Measurements from ENCODE around the gene NXPH2.

The NXPH2 gene

GRCh38 chr2:138630164-138630563 is 150.0 kb downstream of the NXPH2 start:
- DNase-seq (no peak), ATAC-seq (replicated peaks) (no peak)
- H3K4me1 Mint-ChIP-seq (ENCODE audit: low read depth in 2 of 2), result no peaks in the 10 kb centered on the region
- H3K27ac Mint-ChIP-seq, result no peak overlapping the region
- H3K4me3 Mint-ChIP-seq, result no peak overlapping the region
- H3K36me3 Mint-ChIP-seq (ENCODE audit: insufficient read depth), result no peaks in the 10 kb centered on the region
- H3K27me3 Mint-ChIP-seq, result peaks cover 23 to 24% of the 10 kb centered on the region in 2 donors
- H3K9me3 Mint-ChIP-seq, result no peaks in the 10 kb centered on the region

- no peaks in the 10 kb centered on the region for H3K4me1 Mint-ChIP-seq (ENCODE audit: low read depth in 2 of 2)
- ATAC-seq (replicated peaks) (no peak), DNase-seq (no peak)
- no peak overlapping the region for H3K27ac Mint-ChIP-seq
- peaks cover 0 to 2% of the 10 kb centered on the region in 2 donors for H3K9me3 Mint-ChIP-seq
- H3K4me3 Mint-ChIP-seq, result no peak overlapping the region
- H3K27me3 Mint-ChIP-seq, result peaks cover 24 to 46% of the 10 kb centered on the region in 2 donors
- H3K36me3 Mint-ChIP-seq (ENCODE audit: insufficient read depth), result no peaks in the 10 kb centered on the region
Observed at GRCh38 chr2:138626148-138626547, 154.0 kb downstream of the NXPH2 start.

GRCh38 chr2:138622613-138623012 is 157.6 kb downstream of the NXPH2 start:
- Mint-ChIP-seq H3K36me3 (ENCODE audit: insufficient read depth) (no peaks in the 10 kb centered on the region), H3K4me3 (no peak overlapping the region), H3K27ac (no peak overlapping the region), H3K9me3 (peaks cover 0 to 2% of the 10 kb centered on the region in 2 donors), H3K4me1 (ENCODE audit: low read depth in 2 of 2) (no peaks in the 10 kb centered on the region), H3K27me3 (peaks cover 22 to 53% of the 10 kb centered on the region in 2 donors)
- ATAC-seq (replicated peaks) (no peak), DNase-seq (no peak)

- no peak overlapping the region for H3K4me3 Mint-ChIP-seq
- H3K27me3 Mint-ChIP-seq, result peaks cover 19 to 45% of the 10 kb centered on the region in 2 donors
- H3K9me3 Mint-ChIP-seq, result peaks cover 0 to 2% of the 10 kb centered on the region in 2 donors
- H3K36me3 Mint-ChIP-seq (ENCODE audit: insufficient read depth), result no peaks in the 10 kb centered on the region
- DNase-seq, result no peak
- H3K4me1 Mint-ChIP-seq (ENCODE audit: low read depth in 2 of 2), result no peaks in the 10 kb centered on the region
- H3K27ac Mint-ChIP-seq, result no peak overlapping the region
- no peak for ATAC-seq (replicated peaks)
Observed at GRCh38 chr2:138621139-138621538, 159.1 kb downstream of the NXPH2 start.

GRCh38 chr2:138620431-138620830 is 159.8 kb downstream of the NXPH2 start:
- H3K4me3 Mint-ChIP-seq, result no peak overlapping the region
- DNase-seq (no peak), ATAC-seq (replicated peaks) (no peak)
- peaks cover 0 to 2% of the 10 kb centered on the region in 2 donors for H3K9me3 Mint-ChIP-seq
- no peak overlapping the region for H3K27ac Mint-ChIP-seq
- H3K4me1 Mint-ChIP-seq (ENCODE audit: low read depth in 2 of 2), result no peaks in the 10 kb centered on the region
- peaks cover 16 to 45% of the 10 kb centered on the region in 2 donors for H3K27me3 Mint-ChIP-seq
- H3K36me3 Mint-ChIP-seq (ENCODE audit: insufficient read depth), result no peaks in the 10 kb centered on the region
